ENCODE results near the gene NKTR.
"Not testable (repeated sequence)": the region's sequence is repeated elsewhere in the genome, so short reads cannot be mapped to it uniquely, and the experiment has no call there.

The NKTR gene

DNA sequence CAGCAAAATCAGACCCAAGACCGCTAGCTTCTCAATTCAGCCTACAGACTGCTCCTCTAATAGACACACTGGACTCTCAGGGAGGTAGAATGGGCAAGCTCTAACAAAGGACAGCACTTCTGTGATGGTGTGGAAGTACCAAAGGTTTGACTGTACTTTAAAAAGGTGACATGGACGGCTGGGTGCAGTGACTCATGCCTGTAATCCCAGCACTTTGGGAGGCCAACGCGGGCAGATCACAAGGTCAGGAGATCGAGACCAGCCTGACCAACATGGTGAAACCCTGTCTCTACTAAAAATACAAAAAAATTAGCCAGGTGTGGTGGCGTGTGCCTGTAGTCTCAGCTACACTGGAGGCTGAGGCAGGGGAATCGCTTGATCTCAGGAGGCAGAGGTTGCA lies 3.4 kb upstream of the NKTR start:
- H2AK5ac ChIP-seq (ENCODE audit: low read length); H2BK5ac ChIP-seq (ENCODE audit: low read length); H4K8ac ChIP-seq (ENCODE audit: low read depth, low read length); H3K23ac ChIP-seq (ENCODE audit: low read length); H3K18ac ChIP-seq (ENCODE audit: low read length); H3K36me3 ChIP-seq (ENCODE audit: control insufficient read depth, insufficient read depth, low read length); DNase-seq; H2BK15ac ChIP-seq (replicated peaks; ENCODE audit: low read depth); H3K27ac ChIP-seq (ENCODE audit: low read depth, low read length); H3K4me1 ChIP-seq (ENCODE audit: control insufficient read depth, low read depth, low read length); H3K4me3 ChIP-seq (ENCODE audit: low read length); H2BK120ac ChIP-seq (ENCODE audit: low read depth, low read length); H3K9ac ChIP-seq (ENCODE audit: low read length); H3K79me1 ChIP-seq (ENCODE audit: low read length); H3K4ac ChIP-seq (ENCODE audit: low read depth, low read length); H3K4me2 ChIP-seq (ENCODE audit: low read length); H3K56ac ChIP-seq (ENCODE audit: low read length); H3K27me3 ChIP-seq (ENCODE audit: insufficient read depth, low read length, poor library complexity); H4K5ac ChIP-seq (ENCODE audit: low read length): not testable (repeated sequence)
- WGBS (ENCODE audit: extremely low coverage, insufficient coverage, low lambda C conversion rate), result no CpG with 5 or more reads among the region's 7 CpGs
- peaks cover 12% of the 10 kb centered on the region for H3K79me2 ChIP-seq (ENCODE audit: control insufficient read depth, insufficient read depth, low read length)

GRCh38 chr3:42600958-42601675 lies 631 bp downstream of the NKTR start:
- Histone ChIP-seq H2BK15ac (replicated peaks; ENCODE audit: low read depth) (no peak overlapping the region), H4K5ac (ENCODE audit: low read length) (no peak overlapping the region), H4K8ac (ENCODE audit: low read depth, low read length) (no peak overlapping the region), H3K9ac (ENCODE audit: low read length) (peak overlapping the region; percentile 96), H3K56ac (ENCODE audit: low read length) (peak overlapping the region; percentile 99), H3K79me1 (ENCODE audit: low read length) (peaks cover 2% of the 10 kb centered on the region), H2BK5ac (ENCODE audit: low read length) (peak overlapping the region; percentile 43), H3K36me3 (ENCODE audit: control insufficient read depth, insufficient read depth, low read length) (no peaks in the 10 kb centered on the region), H3K4me3 (ENCODE audit: low read length) (peak overlapping the region; percentile 87), H3K4ac (ENCODE audit: low read depth, low read length) (peak overlapping the region; percentile 98), H2AK5ac (ENCODE audit: low read length) (no peak overlapping the region), H3K18ac (ENCODE audit: low read length) (peak overlapping the region; percentile 92), H3K27me3 (ENCODE audit: insufficient read depth, low read length, poor library complexity) (no peaks in the 10 kb centered on the region), H3K27ac (ENCODE audit: low read depth, low read length) (peak overlapping the region; percentile 98), H2BK120ac (ENCODE audit: low read depth, low read length) (no peak overlapping the region), H3K4me1 (ENCODE audit: control insufficient read depth, low read depth, low read length) (peaks cover 3% of the 10 kb centered on the region), H3K23ac (ENCODE audit: low read length) (no peak overlapping the region), H3K79me2 (ENCODE audit: control insufficient read depth, insufficient read depth, low read length) (peaks cover 41% of the 10 kb centered on the region), H3K4me2 (ENCODE audit: low read length) (peak overlapping the region; percentile 53)
- peak; percentile 86 for DNase-seq
- no CpG with 5 or more reads among the region's 31 CpGs for WGBS (ENCODE audit: extremely low coverage, insufficient coverage, low lambda C conversion rate)

GRCh38 chr3:42601896-42602581 lies 1.6 kb downstream of the NKTR start:
- peaks cover 2% of the 10 kb centered on the region for H3K79me1 ChIP-seq (ENCODE audit: low read length)
- H4K8ac ChIP-seq (ENCODE audit: low read depth, low read length), result no peak overlapping the region
- H3K79me2 ChIP-seq (ENCODE audit: control insufficient read depth, insufficient read depth, low read length), result peaks cover 49% of the 10 kb centered on the region
- no CpG with 5 or more reads among the region's 9 CpGs for WGBS (ENCODE audit: extremely low coverage, insufficient coverage, low lambda C conversion rate)
- H2BK120ac ChIP-seq (ENCODE audit: low read depth, low read length), result no peak overlapping the region
- DNase-seq, result peak; percentile 38
- H3K4me3 ChIP-seq (ENCODE audit: low read length), result peak overlapping the region; percentile 27
- peak overlapping the region; percentile 96 for H3K9ac ChIP-seq (ENCODE audit: low read length)
- no peaks in the 10 kb centered on the region for H3K27me3 ChIP-seq (ENCODE audit: insufficient read depth, low read length, poor library complexity)
- H2BK5ac ChIP-seq (ENCODE audit: low read length), result no peak overlapping the region
- peak overlapping the region; percentile 65 for H3K4me2 ChIP-seq (ENCODE audit: low read length)
- H3K23ac ChIP-seq (ENCODE audit: low read length), result no peak overlapping the region
- no peak overlapping the region for H3K27ac ChIP-seq (ENCODE audit: low read depth, low read length)
- no peaks in the 10 kb centered on the region for H3K36me3 ChIP-seq (ENCODE audit: control insufficient read depth, insufficient read depth, low read length)
- no peak overlapping the region for H2BK15ac ChIP-seq (replicated peaks; ENCODE audit: low read depth)
- no peak overlapping the region for H3K18ac ChIP-seq (ENCODE audit: low read length)
- H3K4me1 ChIP-seq (ENCODE audit: control insufficient read depth, low read depth, low read length), result peaks cover 3% of the 10 kb centered on the region
- no peak overlapping the region for H4K5ac ChIP-seq (ENCODE audit: low read length)
- H3K4ac ChIP-seq (ENCODE audit: low read depth, low read length), result no peak overlapping the region
- H3K56ac ChIP-seq (ENCODE audit: low read length), result peak overlapping the region; percentile 65
- H2AK5ac ChIP-seq (ENCODE audit: low read length), result no peak overlapping the region

- no peak overlapping the region for H3K23ac ChIP-seq (ENCODE audit: low read length)
- no peak overlapping the region for H2BK120ac ChIP-seq (ENCODE audit: low read depth, low read length)
- no peak overlapping the region for H3K4me2 ChIP-seq (ENCODE audit: low read length)
- no peak overlapping the region for H3K27ac ChIP-seq (ENCODE audit: low read depth, low read length)
- H4K8ac ChIP-seq (ENCODE audit: low read depth, low read length), result no peak overlapping the region
- no peak overlapping the region for H4K5ac ChIP-seq (ENCODE audit: low read length)
- H3K4me1 ChIP-seq (ENCODE audit: control insufficient read depth, low read depth, low read length), result peaks cover 3% of the 10 kb centered on the region
- no peak overlapping the region for H3K4ac ChIP-seq (ENCODE audit: low read depth, low read length)
- no peak overlapping the region for H2BK5ac ChIP-seq (ENCODE audit: low read length)
- DNase-seq, result no peak
- H3K4me3 ChIP-seq (ENCODE audit: low read length), result no peak overlapping the region
- no peaks in the 10 kb centered on the region for H3K36me3 ChIP-seq (ENCODE audit: control insufficient read depth, insufficient read depth, low read length)
- peaks cover 56% of the 10 kb centered on the region for H3K79me2 ChIP-seq (ENCODE audit: control insufficient read depth, insufficient read depth, low read length)
- H3K27me3 ChIP-seq (ENCODE audit: insufficient read depth, low read length, poor library complexity), result no peaks in the 10 kb centered on the region
- H3K79me1 ChIP-seq (ENCODE audit: low read length), result peaks cover 2% of the 10 kb centered on the region
- H3K56ac ChIP-seq (ENCODE audit: low read length), result no peak overlapping the region
- H2AK5ac ChIP-seq (ENCODE audit: low read length), result no peak overlapping the region
- no peak overlapping the region for H3K18ac ChIP-seq (ENCODE audit: low read length)
- H2BK15ac ChIP-seq (replicated peaks; ENCODE audit: low read depth), result no peak overlapping the region
- WGBS (ENCODE audit: extremely low coverage, insufficient coverage, low lambda C conversion rate), result no CpG with 5 or more reads among the region's 1 CpG
- H3K9ac ChIP-seq (ENCODE audit: low read length), result no peak overlapping the region
These were observed 2.5 kb downstream of the NKTR start for GRCh38 chr3:42602961-42603360.

DNA sequence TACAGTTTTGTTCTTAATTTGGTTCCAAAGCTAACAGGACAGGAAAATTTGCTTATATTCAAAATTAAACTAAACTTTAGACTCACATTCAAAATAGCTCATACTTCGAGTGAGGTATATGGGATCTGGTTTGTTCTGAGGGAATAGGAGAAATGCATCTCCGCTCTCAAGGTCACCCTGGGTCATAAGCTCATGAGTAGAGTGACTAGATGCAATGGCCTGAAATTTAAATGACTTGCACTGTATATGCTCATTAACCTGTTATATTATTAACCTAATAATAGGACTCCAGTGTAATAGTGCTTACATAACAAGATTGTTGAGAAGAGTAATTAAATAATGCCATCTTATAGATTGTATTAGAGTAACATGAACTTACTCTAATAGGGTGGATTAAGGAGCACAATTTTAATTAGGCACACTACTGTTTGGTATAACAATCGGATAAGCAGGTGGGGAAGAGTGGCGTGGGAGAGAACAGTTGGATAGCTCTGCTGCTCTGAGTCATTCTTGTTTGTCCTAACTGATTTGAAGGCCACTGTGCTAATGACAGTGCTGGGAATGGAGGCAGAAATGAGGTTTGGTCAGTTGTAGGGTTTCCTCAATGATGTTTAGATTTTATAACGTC lies 5.2 kb downstream of the NKTR start:
- H3K23ac ChIP-seq (ENCODE audit: low read length), result no peak overlapping the region
- DNase-seq, result no peak

More for the DNA sequence above, 5.2 kb downstream of the NKTR start:
- Histone ChIP-seq H3K36me3 (ENCODE audit: control insufficient read depth, insufficient read depth, low read length) (no peaks in the 10 kb centered on the region), H3K4me3 (ENCODE audit: low read length) (no peak overlapping the region), H3K79me1 (ENCODE audit: low read length) (peaks cover 4% of the 10 kb centered on the region), H3K9ac (ENCODE audit: low read length) (no peak overlapping the region), H2AK5ac (ENCODE audit: low read length) (no peak overlapping the region), H3K56ac (ENCODE audit: low read length) (no peak overlapping the region), H3K79me2 (ENCODE audit: control insufficient read depth, insufficient read depth, low read length) (peaks cover 72% of the 10 kb centered on the region), H3K27me3 (ENCODE audit: insufficient read depth, low read length, poor library complexity) (no peaks in the 10 kb centered on the region), H3K4ac (ENCODE audit: low read depth, low read length) (no peak overlapping the region), H4K5ac (ENCODE audit: low read length) (no peak overlapping the region), H4K8ac (ENCODE audit: low read depth, low read length) (no peak overlapping the region), H3K27ac (ENCODE audit: low read depth, low read length) (no peak overlapping the region), H3K4me1 (ENCODE audit: control insufficient read depth, low read depth, low read length) (peaks cover 3% of the 10 kb centered on the region), H3K18ac (ENCODE audit: low read length) (no peak overlapping the region), H3K4me2 (ENCODE audit: low read length) (no peak overlapping the region), H2BK15ac (replicated peaks; ENCODE audit: low read depth) (no peak overlapping the region), H2BK5ac (ENCODE audit: low read length) (no peak overlapping the region), H2BK120ac (ENCODE audit: low read depth, low read length) (no peak overlapping the region)
- WGBS (ENCODE audit: extremely low coverage, insufficient coverage, low lambda C conversion rate), result no CpG with 5 or more reads among the region's 5 CpGs
